HL-60 (cell line): ENCODE measurements around the gene C22orf23.

Source experiments
- GABPA ChIP-seq: IDR thresholded peaks from 2 replicates; pipeline ENCODE4 v1.6.1; 2012; ENCODE audit warnings: low read depth
- POLR2AphosphoS5 ChIP-seq: IDR thresholded peaks from 2 replicates; pipeline ENCODE4 v1.6.1; 2012; ENCODE audit warnings: low read depth
- TF ChIP-seq, protein P1 (sequence below): IDR thresholded peaks from one replicate; pipeline ENCODE4 v1.5.1; 2011; ENCODE audit warnings: low read length, control low read depth, inconsistent platforms; ENCODE audit not compliant: insufficient read depth
- TF ChIP-seq, protein P2 (sequence below): IDR thresholded peaks from 2 replicates; pipeline ENCODE4 v1.6.1; 2012; ENCODE audit warnings: low read depth; ENCODE audit not compliant: insufficient replicate concordance

DNA sequence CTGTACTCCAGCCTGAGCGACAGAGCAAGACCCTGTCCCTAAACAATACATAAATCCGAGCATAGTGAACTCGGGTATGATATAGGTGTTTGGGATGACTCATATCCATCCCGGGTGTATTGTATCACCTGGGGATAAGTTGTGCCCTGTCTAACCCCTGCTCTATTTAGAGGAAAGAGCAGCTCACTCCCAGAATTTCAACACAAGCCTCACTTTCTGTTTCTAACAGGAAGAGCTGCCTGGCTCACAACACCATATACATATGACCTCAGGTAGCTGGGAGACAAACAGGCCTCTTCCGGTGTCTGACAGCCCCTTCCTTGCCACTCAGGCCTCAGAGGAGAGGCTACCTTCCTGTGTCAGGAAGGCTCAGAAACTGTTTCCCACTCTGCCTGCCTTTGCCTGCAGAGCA is 57.2 kb downstream of the C22orf23 start:
- TF ChIP-seq, protein P1, sequence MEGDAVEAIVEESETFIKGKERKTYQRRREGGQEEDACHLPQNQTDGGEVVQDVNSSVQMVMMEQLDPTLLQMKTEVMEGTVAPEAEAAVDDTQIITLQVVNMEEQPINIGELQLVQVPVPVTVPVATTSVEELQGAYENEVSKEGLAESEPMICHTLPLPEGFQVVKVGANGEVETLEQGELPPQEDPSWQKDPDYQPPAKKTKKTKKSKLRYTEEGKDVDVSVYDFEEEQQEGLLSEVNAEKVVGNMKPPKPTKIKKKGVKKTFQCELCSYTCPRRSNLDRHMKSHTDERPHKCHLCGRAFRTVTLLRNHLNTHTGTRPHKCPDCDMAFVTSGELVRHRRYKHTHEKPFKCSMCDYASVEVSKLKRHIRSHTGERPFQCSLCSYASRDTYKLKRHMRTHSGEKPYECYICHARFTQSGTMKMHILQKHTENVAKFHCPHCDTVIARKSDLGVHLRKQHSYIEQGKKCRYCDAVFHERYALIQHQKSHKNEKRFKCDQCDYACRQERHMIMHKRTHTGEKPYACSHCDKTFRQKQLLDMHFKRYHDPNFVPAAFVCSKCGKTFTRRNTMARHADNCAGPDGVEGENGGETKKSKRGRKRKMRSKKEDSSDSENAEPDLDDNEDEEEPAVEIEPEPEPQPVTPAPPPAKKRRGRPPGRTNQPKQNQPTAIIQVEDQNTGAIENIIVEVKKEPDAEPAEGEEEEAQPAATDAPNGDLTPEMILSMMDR = no peak
- TF ChIP-seq POLR2AphosphoS5 = no peak
- TF ChIP-seq GABPA = no peak
- TF ChIP-seq, protein P2, sequence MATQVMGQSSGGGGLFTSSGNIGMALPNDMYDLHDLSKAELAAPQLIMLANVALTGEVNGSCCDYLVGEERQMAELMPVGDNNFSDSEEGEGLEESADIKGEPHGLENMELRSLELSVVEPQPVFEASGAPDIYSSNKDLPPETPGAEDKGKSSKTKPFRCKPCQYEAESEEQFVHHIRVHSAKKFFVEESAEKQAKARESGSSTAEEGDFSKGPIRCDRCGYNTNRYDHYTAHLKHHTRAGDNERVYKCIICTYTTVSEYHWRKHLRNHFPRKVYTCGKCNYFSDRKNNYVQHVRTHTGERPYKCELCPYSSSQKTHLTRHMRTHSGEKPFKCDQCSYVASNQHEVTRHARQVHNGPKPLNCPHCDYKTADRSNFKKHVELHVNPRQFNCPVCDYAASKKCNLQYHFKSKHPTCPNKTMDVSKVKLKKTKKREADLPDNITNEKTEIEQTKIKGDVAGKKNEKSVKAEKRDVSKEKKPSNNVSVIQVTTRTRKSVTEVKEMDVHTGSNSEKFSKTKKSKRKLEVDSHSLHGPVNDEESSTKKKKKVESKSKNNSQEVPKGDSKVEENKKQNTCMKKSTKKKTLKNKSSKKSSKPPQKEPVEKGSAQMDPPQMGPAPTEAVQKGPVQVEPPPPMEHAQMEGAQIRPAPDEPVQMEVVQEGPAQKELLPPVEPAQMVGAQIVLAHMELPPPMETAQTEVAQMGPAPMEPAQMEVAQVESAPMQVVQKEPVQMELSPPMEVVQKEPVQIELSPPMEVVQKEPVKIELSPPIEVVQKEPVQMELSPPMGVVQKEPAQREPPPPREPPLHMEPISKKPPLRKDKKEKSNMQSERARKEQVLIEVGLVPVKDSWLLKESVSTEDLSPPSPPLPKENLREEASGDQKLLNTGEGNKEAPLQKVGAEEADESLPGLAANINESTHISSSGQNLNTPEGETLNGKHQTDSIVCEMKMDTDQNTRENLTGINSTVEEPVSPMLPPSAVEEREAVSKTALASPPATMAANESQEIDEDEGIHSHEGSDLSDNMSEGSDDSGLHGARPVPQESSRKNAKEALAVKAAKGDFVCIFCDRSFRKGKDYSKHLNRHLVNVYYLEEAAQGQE = no peak
